NCI-H1092 (cell line): Measurements from ENCODE around the gene RAPGEF1.
"Not testable (repeated sequence)": the region's sequence is repeated elsewhere in the genome, so short reads cannot be mapped to it uniquely, and the experiment has no call there.

Experiments
- DNase-seq: peaks from one replicate; lab custom pipeline; 2025; lab: John Stamatoyannopoulos, UW

Gene RAPGEF1

GRCh38 chr9:131731237-131731636 lies 8.6 kb downstream of the RAPGEF1 start:
- DNase-seq: no peak

GRCh38 chr9:131728961-131729360 lies 10.9 kb downstream of the RAPGEF1 start:
- DNase-seq: no peak

- DNase-seq: no peak
These were observed 11.3 kb downstream of the RAPGEF1 start for GRCh38 chr9:131728546-131728910.

GRCh38 chr9:131727795-131728545 lies 11.9 kb downstream of the RAPGEF1 start:
- DNase-seq: no peak

GRCh38 chr9:131727184-131727759 lies 12.6 kb downstream of the RAPGEF1 start:
- DNase-seq: no peak

- DNase-seq: no peak
These were observed 15.2 kb downstream of the RAPGEF1 start for GRCh38 chr9:131724683-131725082.

GRCh38 chr9:131723632-131724031 lies 16.2 kb downstream of the RAPGEF1 start:
- no peak for DNase-seq

- DNase-seq: peak; percentile 70
These were observed 17.6 kb downstream of the RAPGEF1 start for GRCh38 chr9:131722255-131722654.

- no peak for DNase-seq
These were observed 18.8 kb downstream of the RAPGEF1 start for GRCh38 chr9:131721076-131721475.

- no peak for DNase-seq
These were observed 19.5 kb downstream of the RAPGEF1 start for GRCh38 chr9:131720330-131720729.

GRCh38 chr9:131719262-131719908 lies 20.5 kb downstream of the RAPGEF1 start:
- DNase-seq: no peak

- no peak for DNase-seq
These were observed 22.0 kb downstream of the RAPGEF1 start for GRCh38 chr9:131717719-131718460.

GRCh38 chr9:131715906-131716305 lies 24.0 kb downstream of the RAPGEF1 start:
- DNase-seq: no peak

- DNase-seq: no peak
These were observed 25.1 kb downstream of the RAPGEF1 start for GRCh38 chr9:131714821-131715220.

GRCh38 chr9:131714161-131714646 lies 25.7 kb downstream of the RAPGEF1 start:
- DNase-seq: no peak

GRCh38 chr9:131713016-131713415 lies 26.9 kb downstream of the RAPGEF1 start:
- DNase-seq: no peak

GRCh38 chr9:131712151-131712716 lies 27.6 kb downstream of the RAPGEF1 start:
- DNase-seq: no peak

- DNase-seq: no peak
These were observed 30.0 kb downstream of the RAPGEF1 start for GRCh38 chr9:131709771-131710431.

- DNase-seq: not testable (repeated sequence)
These were observed 30.7 kb downstream of the RAPGEF1 start for GRCh38 chr9:131709010-131709770.

- DNase-seq: peak; percentile 6
These were observed 31.5 kb downstream of the RAPGEF1 start for GRCh38 chr9:131708226-131709002.
